ENCODE data around the gene RMND5B. TPM values are rescaled to one million over a fixed set of nuclear protein-coding genes. Genes with fewer than 3 reads are reported as not detected.

The RMND5B gene
- total RNA-seq, 1 experiment from 2014 or later = 30.3 TPM

GRCh38 chr5:178119915-178120606 is 10.8 kb upstream of the RMND5B start:
- H3K4me1 ChIP-seq (replicated peaks; ENCODE audit: insufficient read depth) = peaks cover 21% of the 10 kb centered on the region
- no peaks in the 10 kb centered on the region for H3K79me2 ChIP-seq (ENCODE audit: low read depth)
- H3F3A ChIP-seq (ENCODE audit: insufficient read depth, low read depth) = peaks cover 18% of the 10 kb centered on the region
- H3K27me3 ChIP-seq (ENCODE audit: insufficient read depth, low read depth) = no peaks in the 10 kb centered on the region
- intact Hi-C loops (cut with micrococcal nuclease; ENCODE audit: unreplicated experiment) = no loop called here
- no peak overlapping the region for H2AFZ ChIP-seq
- no peak overlapping the region for H3K27ac ChIP-seq
- TF ChIP-seq EZH2 (IDR thresholded peaks at IDR 0.05; ENCODE audit: low read depth) = no peak
- no peak for TF ChIP-seq CTCF (conservative IDR thresholded peaks at IDR 0.05)
- no peaks in the 10 kb centered on the region for H4K20me1 ChIP-seq (ENCODE audit: insufficient read depth)
- POLR2A ChIA-PET (ENCODE audit: unreplicated experiment) = no interaction called here
- BruUV-seq (replicated peaks) = no TSS peak
- H3K36me3 ChIP-seq (ENCODE audit: low read depth) = no peaks in the 10 kb centered on the region
- no peaks in the 10 kb centered on the region for H3K9me3 ChIP-seq (ENCODE audit: insufficient read depth, low read depth)
- H3K9me2 ChIP-seq (ENCODE audit: insufficient read depth) = no peaks in the 10 kb centered on the region
- no peak overlapping the region for H3K4me2 ChIP-seq
- no peak for DNase-seq
- no peak overlapping the region for H3K4me3 ChIP-seq
- CTCF ChIA-PET = interaction anchor here (0.6 kb wide), 1 partner anchor 10 kb away, joined by 11 read pairs; no protein-coding TSS in a partner anchor

- no peak overlapping the region for H3K27ac ChIP-seq
- H3K27me3 ChIP-seq (ENCODE audit: insufficient read depth, low read depth) = no peaks in the 10 kb centered on the region
- H3K4me2 ChIP-seq = no peak overlapping the region
- H3F3A ChIP-seq (ENCODE audit: insufficient read depth, low read depth) = peaks cover 18% of the 10 kb centered on the region
- ChIA-PET CTCF (interaction anchor here (0.6 kb wide), 1 partner anchor 9 kb away, joined by 11 read pairs; no protein-coding TSS in a partner anchor), POLR2A (ENCODE audit: unreplicated experiment) (interaction anchor here (0.6 kb wide), 1 partner anchor 43 kb away, joined by 6 read pairs; no protein-coding TSS in a partner anchor)
- H3K4me3 ChIP-seq = no peak overlapping the region
- H3K9me2 ChIP-seq (ENCODE audit: insufficient read depth) = no peaks in the 10 kb centered on the region
- H4K20me1 ChIP-seq (ENCODE audit: insufficient read depth) = no peaks in the 10 kb centered on the region
- H3K9me3 ChIP-seq (ENCODE audit: insufficient read depth, low read depth) = no peaks in the 10 kb centered on the region
- no peaks in the 10 kb centered on the region for H3K79me2 ChIP-seq (ENCODE audit: low read depth)
- peaks cover 24% of the 10 kb centered on the region for H3K4me1 ChIP-seq (replicated peaks; ENCODE audit: insufficient read depth)
- no TSS peak for BruUV-seq (replicated peaks)
- TF ChIP-seq CTCF (conservative IDR thresholded peaks at IDR 0.05) (peak; percentile 64), EZH2 (IDR thresholded peaks at IDR 0.05; ENCODE audit: low read depth) (no peak)
- H3K36me3 ChIP-seq (ENCODE audit: low read depth) = no peaks in the 10 kb centered on the region
- no peak overlapping the region for H2AFZ ChIP-seq
- DNase-seq = peak; percentile 46 to 57
- intact Hi-C loops (cut with micrococcal nuclease; ENCODE audit: unreplicated experiment) = no loop called here
These were observed 10.0 kb upstream of the RMND5B start for GRCh38 chr5:178120607-178121357.

GRCh38 chr5:178121391-178122276 is 9.2 kb upstream of the RMND5B start:
- no peaks in the 10 kb centered on the region for H3K36me3 ChIP-seq (ENCODE audit: low read depth)
- H2AFZ ChIP-seq = no peak overlapping the region
- no peaks in the 10 kb centered on the region for H4K20me1 ChIP-seq (ENCODE audit: insufficient read depth)
- peaks cover 18% of the 10 kb centered on the region for H3F3A ChIP-seq (ENCODE audit: insufficient read depth, low read depth)
- no peaks in the 10 kb centered on the region for H3K79me2 ChIP-seq (ENCODE audit: low read depth)
- peaks cover 24% of the 10 kb centered on the region for H3K4me1 ChIP-seq (replicated peaks; ENCODE audit: insufficient read depth)
- no peaks in the 10 kb centered on the region for H3K9me2 ChIP-seq (ENCODE audit: insufficient read depth)
- no peak overlapping the region for H3K4me2 ChIP-seq
- ChIA-PET CTCF (interaction anchor here (0.6 kb wide), 1 partner anchor 23 kb away, joined by 4 read pairs; no protein-coding TSS in a partner anchor), POLR2A (ENCODE audit: unreplicated experiment) (interaction anchor here (0.6 kb wide), 1 partner anchor 44 kb away, joined by 6 read pairs; no protein-coding TSS in a partner anchor)
- TF ChIP-seq CTCF (conservative IDR thresholded peaks at IDR 0.05) (no peak), EZH2 (IDR thresholded peaks at IDR 0.05; ENCODE audit: low read depth) (no peak)
- intact Hi-C loops (cut with micrococcal nuclease; ENCODE audit: unreplicated experiment) = no loop called here
- H3K4me3 ChIP-seq = no peak overlapping the region
- H3K9me3 ChIP-seq (ENCODE audit: insufficient read depth, low read depth) = no peaks in the 10 kb centered on the region
- H3K27ac ChIP-seq = no peak overlapping the region
- BruUV-seq (replicated peaks) = no TSS peak
- no peaks in the 10 kb centered on the region for H3K27me3 ChIP-seq (ENCODE audit: insufficient read depth, low read depth)
- no peak for DNase-seq

Data from PC-9 (cell line).